GM15510 (cell line): ENCODE measurements around the gene IFNG-AS1.

Experiments
- POLR2A ChIP-seq: IDR thresholded peaks from 3 replicates; pipeline ENCODE4 v1.6.1; 2011; ENCODE audit warnings: borderline replicate concordance; ENCODE audit not compliant: insufficient read length; ENCODE audit errors: extremely low read depth

Gene IFNG-AS1

DNA sequence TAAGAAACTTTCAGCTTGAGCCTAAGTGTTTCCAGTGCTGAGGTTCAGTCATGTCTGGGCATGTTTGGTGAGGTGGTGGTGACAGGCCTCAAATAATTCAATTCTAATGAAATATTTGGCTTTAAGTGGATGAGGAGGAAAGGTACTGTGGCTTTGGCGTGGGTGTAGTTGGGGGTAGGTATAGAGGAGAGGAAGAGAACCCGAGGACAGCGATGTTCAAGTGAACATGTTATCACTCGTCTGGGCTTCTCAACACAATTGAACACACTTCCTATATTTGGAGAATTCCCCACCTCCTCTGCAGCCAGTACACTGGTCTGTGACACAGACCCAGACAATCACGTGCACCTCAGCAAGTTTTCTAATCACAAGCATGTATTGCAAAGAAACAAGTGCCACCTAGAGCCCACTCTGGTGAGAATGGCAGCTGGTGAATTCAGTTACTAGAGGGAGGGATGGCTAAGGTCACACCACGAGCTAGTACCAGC, 53.0 kb downstream of the IFNG-AS1 start:
- TF ChIP-seq POLR2A, result no peak

DNA sequence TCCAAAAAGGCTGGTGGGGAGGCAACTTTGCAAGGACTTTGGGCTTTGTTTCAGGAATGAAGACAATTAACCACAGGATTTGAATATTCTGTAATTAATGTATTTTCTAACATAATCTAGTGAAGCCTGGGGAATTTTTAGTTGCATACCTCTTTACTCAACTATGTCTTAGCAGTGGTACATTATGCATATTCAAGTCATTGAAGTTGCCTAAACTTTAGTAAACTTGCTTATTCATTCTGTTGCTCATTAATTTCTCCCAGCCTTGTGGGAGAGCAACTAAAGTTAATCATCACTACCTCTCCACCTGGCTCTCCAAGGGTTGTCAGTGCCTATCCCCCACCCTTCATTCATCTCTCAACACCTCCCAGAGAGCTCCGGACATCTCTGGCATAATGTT, 54.2 kb downstream of the IFNG-AS1 start:
- TF ChIP-seq POLR2A, result no peak

DNA sequence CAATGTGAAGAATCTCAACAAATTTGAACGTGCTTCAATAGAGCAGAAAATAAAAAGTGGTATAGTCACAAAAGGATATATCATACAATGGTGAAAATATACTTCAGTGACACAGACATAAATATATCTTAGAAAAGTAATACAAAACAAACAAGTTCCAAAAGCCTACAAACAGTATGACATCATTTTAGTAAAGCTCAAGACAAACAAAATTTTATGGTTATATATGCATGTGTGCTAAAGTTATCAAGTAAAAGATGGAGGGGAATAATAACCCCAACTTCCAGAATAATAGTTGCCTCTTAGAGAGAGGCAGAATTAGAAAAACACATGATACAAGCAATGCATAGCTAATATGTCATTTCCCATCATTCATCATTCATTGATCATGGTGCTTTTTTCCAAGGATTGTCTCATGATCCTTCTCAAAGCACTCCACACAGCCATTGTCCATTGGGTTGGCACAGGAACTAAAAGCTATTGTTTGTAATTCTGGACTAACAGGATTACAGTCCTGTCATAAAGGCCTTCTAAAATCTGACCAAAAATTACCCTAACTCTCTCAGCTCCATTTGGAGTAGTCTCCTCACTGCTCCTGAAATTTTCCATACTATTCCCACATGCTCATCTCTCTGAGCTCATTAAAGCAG, 59.5 kb downstream of the IFNG-AS1 start:
- no peak for TF ChIP-seq POLR2A

DNA sequence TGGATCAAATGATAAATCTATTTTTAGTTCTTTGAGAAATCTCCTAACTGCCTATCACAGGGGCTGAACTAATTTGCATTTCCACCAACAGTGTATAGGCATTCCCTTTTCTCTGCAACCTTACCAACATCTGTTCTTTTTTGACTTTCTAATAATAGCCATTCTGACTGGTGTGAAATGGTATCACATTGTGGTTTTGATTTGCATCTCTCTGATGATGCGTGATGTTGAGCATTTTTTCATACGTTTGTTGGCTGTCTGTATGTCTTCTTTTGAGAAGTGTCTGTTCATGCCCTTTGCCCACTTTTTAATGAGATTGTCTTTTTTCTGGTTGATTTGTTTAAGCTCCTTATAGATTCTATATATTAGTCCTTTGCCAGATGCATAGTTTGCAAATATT, 67.1 kb downstream of the IFNG-AS1 start:
- no peak for TF ChIP-seq POLR2A

DNA sequence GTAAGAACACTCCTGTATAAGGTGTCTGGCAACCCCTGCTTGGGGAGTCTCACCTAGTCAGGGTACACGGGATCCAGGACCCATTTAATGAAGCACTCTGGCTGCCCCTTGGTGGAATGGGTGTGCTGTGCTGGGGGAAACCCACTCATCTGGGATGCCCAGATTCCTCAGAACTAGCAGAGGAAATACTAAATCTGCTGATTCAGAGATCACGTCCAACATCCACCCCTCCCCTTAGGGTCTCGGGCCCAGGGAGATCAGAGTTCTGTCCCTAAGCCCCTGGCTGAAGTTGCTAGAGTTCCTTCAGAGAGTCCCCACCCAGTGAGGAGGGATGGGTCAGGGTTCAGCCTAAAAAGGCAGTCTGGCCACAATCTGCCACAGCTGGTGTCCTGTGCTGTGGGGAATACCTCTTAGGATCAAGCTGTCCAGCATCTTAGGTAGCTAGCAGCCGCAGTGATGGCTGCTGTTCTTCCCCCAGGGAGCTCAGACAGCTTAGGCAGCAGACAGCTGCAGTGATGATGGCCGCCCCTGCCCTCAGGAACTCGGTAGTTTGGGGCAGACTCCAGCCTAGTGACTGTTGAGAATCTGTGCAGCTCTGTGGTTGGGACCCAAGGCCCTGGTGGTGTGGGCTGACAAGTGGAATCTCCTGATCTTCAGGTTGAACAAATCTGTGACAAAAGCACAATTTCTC, 74.8 kb downstream of the IFNG-AS1 start:
- TF ChIP-seq POLR2A, result no peak

DNA sequence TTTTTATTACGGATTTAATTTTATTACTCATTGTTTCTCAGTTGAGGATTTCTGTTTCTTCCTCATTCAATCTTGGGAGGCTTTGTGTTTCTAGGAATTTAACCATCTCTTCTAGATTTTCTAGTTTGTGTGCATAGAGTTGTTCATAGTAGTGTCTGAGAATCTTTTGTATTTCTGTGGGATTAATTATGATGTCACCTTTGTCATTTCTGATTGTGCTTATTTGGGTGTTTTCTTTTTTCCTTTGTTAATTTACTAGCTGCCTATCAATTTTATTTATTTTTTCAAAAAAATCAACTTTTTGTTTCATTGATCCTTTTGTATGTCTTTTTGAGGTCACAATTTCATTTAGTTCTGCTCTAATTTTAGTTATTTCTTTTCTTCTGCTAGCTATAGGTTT, 75.9 kb downstream of the IFNG-AS1 start:
- no peak for TF ChIP-seq POLR2A

DNA sequence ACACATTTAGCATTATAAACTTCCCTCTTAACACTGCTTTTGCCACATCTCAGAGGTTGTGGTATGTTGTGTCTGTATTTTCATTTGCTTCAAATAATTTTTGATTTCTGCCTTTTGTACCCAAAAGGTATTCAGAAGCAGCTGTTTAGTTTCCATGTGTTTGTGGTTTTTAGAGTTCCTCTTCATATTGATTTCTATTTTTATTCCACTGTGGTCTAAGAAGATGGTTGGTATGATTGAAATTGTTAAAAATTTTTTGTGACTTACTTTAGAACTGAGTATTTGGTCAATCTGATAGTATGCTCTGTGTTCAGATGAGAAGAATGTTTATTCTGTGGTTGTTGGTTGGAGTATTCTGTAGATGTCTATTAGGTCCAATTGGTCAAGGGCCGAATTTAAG, 76.4 kb downstream of the IFNG-AS1 start:
- TF ChIP-seq POLR2A, result no peak

DNA sequence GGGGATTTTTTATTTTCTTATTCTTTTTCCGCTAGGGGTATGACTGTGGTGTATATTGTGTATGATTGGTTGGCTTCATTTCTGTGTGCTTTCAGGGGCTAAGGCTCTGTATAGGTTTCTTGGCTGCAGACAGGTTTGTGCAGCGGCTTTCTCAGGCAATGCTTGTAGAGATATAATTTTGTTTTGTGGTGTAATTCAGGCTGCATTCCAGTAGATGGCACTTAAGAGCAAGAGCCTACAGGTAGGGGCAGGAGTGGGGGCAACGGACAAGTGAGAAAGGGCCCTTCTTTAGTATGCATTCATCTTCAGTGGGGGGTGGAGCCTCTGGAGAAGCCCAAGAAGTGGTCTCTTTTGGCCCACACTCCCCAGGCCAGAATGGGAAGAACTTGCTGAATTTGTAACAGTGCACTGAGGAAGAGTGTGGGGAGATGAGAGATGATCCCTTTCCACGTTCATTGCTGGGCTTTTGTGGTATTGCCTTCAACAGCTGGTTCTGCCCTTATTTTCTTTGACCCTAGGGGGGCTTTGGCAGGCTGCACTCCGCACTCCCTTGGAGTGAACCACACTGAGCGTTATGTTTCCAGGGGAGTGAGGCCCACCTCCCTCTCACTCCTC, 78.6 kb downstream of the IFNG-AS1 start:
- TF ChIP-seq POLR2A, result no peak

DNA sequence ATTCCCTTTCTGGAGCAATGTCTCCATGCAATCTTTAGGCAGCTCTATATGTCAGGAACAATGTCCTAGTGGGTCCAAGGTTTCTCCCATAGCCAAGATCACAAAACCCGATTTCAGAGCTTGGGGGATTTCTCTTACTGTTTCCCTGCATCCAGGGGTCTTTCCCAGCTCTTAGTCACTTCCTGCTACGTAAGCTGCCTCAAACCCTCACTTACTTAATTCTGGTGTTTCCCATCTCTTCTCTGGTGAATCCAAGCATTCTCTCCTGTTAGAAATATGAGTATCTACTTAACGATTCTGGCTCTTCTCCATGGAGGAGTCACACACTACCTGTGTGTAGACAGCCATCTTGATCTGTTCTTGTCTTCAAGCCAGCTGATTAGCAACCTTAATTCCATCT, 80.0 kb downstream of the IFNG-AS1 start:
- no peak for TF ChIP-seq POLR2A
